Gastrocnemius medialis (tissue), 4 donors: ENCODE measurements around the gene USB1. TPM values are rescaled to one million over a fixed set of nuclear protein-coding genes. Genes with fewer than 3 reads are reported as not detected.

Source experiments
- ATAC-seq, 2 donors: fragments of 150-250 bp; one replicate each; pipeline ENCODE4 v1.9.1; 2016
- DNase-seq, 2 donors: peaks; one replicate each; pipeline ENCODE4 v3.0.0-alpha.2; 2019
- H3K27ac ChIP-seq, 4 donors: fragments of 200-600 bp; sonication (generic); 1 replicate in 1 of 4; 2 replicates in 3 of 4; pipeline ENCODE4 v1.5.1; 2016 to 2018; ENCODE audit warnings: mild to moderate bottlenecking in 2 of 4, moderate library complexity in 1 of 4
- H3K27me3 ChIP-seq, 3 donors: fragments of 200-600 bp; sonication (generic) in 2 of 3; 1 replicate in 1 of 3; 2 replicates in 2 of 3; pipeline versions ENCODE4 v1.5.1 to v1.6.0; 2016 to 2019; ENCODE audit warnings: mild to moderate bottlenecking in 1 of 3, moderate library complexity in 1 of 3
- H3K36me3 ChIP-seq, 2 donors: fragments of 200-600 bp; sonication (generic) in 1 of 2; one replicate each; pipeline ENCODE4 v1.5.1; 2017 to 2018
- H3K4me1 ChIP-seq, 2 donors: fragments of 200-600 bp; sonication (generic) in 1 of 2; one replicate each; pipeline ENCODE4 v1.5.1; 2016 to 2017; ENCODE audit warnings: mild to moderate bottlenecking in 2 of 2
- H3K4me3 ChIP-seq, 4 donors: fragments of 200-600 bp; sonication (generic) in 3 of 4; 1 replicate in 1 of 4; 2 replicates in 3 of 4; pipeline ENCODE4 v1.5.1; 2016 to 2019; ENCODE audit warnings: mild to moderate bottlenecking in 2 of 4
- H3K9me3 ChIP-seq, 3 donors: fragments of 200-600 bp; sonication (generic) in 2 of 3; 1 replicate in 1 of 3; 2 replicates in 2 of 3; pipeline ENCODE4 v1.5.1; 2016 to 2019
- POLR2A ChIP-seq, 2 donors: fragments of 450-650 bp; IDR thresholded peaks; one replicate each; pipeline ENCODE4 v1.6.1; 2017; ENCODE audit warnings: antibody characterized with exemption in 2 of 2, mild to moderate bottlenecking in 2 of 2, moderate library complexity in 2 of 2
- in situ Hi-C, 4 donors: fragments of 200-750 bp; cut with MboI; loops; one replicate each; pipeline versions ENCODE4 v1.15.0 to v1.8.0; 2017; ENCODE audit warnings: low sequenced_read_pairs in 4 of 4
- intact Hi-C: fragments of 100-400 bp; cut with DNase I; formaldehyde crosslinking; loops from one replicate; pipeline ENCODE4 v1.15.1; 2023; ENCODE audit warnings: low total_unique reads
- total RNA-seq, 4 donors: library from RNA; depleted of rRNA; stranded (reverse); fragments of >200 nt; gene quantifications; one replicate each; pipeline versions ENCODE4 v1.1.0 to v1.2.3, GENCODE V29; 2016
- TF ChIP-seq, protein P1 (sequence below), 5 experiments: fragments of 450-650 bp in 3 of 5; fragments of 200-600 bp in 2 of 5; sonication (generic) in 2 of 5; IDR thresholded peaks in 4 of 5; conservative IDR thresholded peaks in 1 of 5; 1 replicate in 4 of 5; 2 replicates in 1 of 5; pipeline ENCODE4 v1.5.1; 2016 to 2019; ENCODE audit warnings: antibody characterized with exemption in 5 of 5, mild to moderate bottlenecking in 3 of 5, moderate library complexity in 3 of 5

USB1 gene
- total RNA-seq, 4 donors from 2014 or later, result 5.7 to 31.2 (median 15.9) TPM

DNA sequence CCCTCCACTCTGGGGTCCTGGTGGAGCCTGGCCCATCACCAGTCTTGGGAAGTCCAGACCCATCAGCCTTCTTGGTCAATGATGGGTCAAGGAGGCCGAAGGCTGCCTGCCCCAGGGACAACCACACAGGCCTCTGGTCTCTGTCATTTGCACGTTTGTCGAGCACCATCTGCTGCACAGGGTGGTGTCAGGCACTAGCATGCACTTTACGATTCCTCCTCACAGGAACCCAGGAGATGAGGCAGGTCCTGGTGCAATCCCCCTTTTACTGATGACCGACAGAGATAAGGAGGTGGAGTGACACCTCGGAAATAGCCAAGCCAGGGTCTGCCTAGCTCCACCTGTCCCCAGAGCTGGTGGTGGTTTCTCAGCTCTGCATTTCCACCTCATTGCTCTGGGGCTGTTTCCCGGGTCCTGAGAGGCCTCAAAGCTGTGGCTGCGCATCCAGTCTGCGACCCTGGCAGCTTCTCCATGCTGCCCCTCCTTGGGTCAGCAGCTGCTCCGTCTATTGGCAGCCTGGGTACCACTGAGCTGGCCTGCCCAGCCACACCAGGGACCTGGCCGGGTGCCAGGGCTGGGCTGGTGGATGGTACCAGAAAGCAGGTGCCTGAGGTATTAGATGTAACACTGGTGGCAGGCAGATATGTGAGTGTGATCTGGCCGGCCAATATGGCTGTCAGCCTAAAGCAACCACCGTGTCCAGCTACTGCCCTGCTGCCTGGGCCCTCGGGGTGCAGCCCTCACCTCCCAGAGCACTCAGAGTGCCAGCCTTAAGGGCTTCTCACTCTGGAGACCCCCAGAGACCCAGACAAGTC lies 34.4 kb downstream of the USB1 start:
- H3K4me1 ChIP-seq, result peaks cover 38% of the 10 kb centered on the region in 2 donors
- TF ChIP-seq, protein P1, sequence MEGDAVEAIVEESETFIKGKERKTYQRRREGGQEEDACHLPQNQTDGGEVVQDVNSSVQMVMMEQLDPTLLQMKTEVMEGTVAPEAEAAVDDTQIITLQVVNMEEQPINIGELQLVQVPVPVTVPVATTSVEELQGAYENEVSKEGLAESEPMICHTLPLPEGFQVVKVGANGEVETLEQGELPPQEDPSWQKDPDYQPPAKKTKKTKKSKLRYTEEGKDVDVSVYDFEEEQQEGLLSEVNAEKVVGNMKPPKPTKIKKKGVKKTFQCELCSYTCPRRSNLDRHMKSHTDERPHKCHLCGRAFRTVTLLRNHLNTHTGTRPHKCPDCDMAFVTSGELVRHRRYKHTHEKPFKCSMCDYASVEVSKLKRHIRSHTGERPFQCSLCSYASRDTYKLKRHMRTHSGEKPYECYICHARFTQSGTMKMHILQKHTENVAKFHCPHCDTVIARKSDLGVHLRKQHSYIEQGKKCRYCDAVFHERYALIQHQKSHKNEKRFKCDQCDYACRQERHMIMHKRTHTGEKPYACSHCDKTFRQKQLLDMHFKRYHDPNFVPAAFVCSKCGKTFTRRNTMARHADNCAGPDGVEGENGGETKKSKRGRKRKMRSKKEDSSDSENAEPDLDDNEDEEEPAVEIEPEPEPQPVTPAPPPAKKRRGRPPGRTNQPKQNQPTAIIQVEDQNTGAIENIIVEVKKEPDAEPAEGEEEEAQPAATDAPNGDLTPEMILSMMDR (IDR thresholded peaks at IDR 0.05 in 4 of 5, conservative IDR thresholded peaks at IDR 0.05 in 1 of 5), result no peak
- no peak for TF ChIP-seq POLR2A (IDR thresholded peaks at IDR 0.05)
- H3K36me3 ChIP-seq, result no peaks in the 10 kb centered on the region
- no peak for DNase-seq
- H3K27ac ChIP-seq, result no peak overlapping the region
- H3K27me3 ChIP-seq, result no peaks in the 10 kb centered on the region
- no peak for ATAC-seq
- intact Hi-C loops, result no loop called here
- H3K4me3 ChIP-seq, result no peak overlapping the region
- in situ Hi-C loops, result no loop called here
- no peaks in the 10 kb centered on the region for H3K9me3 ChIP-seq

DNA sequence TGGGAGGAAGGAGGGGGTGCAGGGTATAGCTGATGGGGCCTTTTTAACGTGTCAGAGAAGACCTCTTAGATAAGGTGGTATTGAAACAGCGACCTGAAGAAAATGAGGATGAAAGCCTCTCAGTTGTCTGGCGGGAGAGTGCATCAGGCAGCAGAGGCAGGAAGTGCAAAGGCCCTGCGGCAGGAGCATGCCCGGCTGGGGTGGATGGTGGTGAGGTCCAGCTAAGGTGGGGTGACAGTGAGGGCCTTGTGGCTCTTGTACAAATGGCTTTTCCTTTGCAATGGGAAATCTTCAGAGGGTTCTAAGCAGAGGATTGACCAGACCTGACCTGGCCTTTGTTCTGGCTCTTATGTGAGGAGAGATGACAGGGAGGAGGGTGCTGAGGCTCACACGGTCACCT lies 35.7 kb downstream of the USB1 start:
- peaks cover 0 to 5% of the 10 kb centered on the region in 2 donors for H3K36me3 ChIP-seq
- no peak overlapping the region for H3K4me3 ChIP-seq
- ATAC-seq, result no peak
- intact Hi-C loops, result no loop called here
- H3K9me3 ChIP-seq, result no peaks in the 10 kb centered on the region
- H3K27me3 ChIP-seq, result no peaks in the 10 kb centered on the region
- no peak overlapping the region for H3K27ac ChIP-seq
- H3K4me1 ChIP-seq, result peaks cover 32 to 37% of the 10 kb centered on the region in 2 donors
- in situ Hi-C loops, result no loop called here
- DNase-seq, result no peak
- no peak for TF ChIP-seq POLR2A (IDR thresholded peaks at IDR 0.05)
- TF ChIP-seq, protein P1 (IDR thresholded peaks at IDR 0.05 in 4 of 5, conservative IDR thresholded peaks at IDR 0.05 in 1 of 5), result no peak

DNA sequence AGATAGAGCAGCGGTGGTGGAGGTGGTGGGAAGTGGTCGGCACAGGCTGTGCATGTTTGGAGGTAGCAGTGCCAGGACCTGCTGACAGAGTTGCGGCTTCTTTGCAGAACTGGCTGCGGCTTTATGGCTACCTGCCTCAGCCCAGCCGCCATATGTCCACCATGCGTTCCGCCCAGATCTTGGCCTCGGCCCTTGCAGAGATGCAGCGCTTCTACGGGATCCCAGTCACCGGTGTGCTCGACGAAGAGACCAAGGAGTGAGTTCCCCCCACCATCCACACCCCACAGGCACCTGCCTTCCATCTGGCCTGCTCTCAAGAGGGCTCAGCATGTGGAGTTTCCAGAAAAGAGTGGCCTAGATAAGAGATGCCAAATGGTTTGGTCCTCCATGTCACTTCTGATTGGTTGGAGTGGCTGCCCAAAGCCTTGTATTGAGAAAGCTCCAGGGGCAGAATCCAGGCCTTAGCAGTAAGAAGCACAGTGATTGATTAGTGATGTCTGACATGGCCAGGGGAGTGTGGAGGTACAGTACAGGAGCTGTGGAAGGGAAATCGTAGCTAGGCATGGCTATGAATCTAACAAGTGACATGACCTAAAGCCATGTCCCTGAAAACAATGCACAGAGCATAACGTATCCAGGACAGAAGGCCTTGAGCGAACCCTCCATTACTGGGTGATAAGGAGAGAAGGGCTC lies 36.3 kb downstream of the USB1 start:
- H3K36me3 ChIP-seq, result peaks cover 0 to 11% of the 10 kb centered on the region in 2 donors
- in situ Hi-C loops (no loop called here), intact Hi-C loops (no loop called here)
- peaks cover 28 to 31% of the 10 kb centered on the region in 2 donors for H3K4me1 ChIP-seq
- H3K9me3 ChIP-seq, result no peaks in the 10 kb centered on the region
- TF ChIP-seq, protein P1 (IDR thresholded peaks at IDR 0.05 in 4 of 5, conservative IDR thresholded peaks at IDR 0.05 in 1 of 5), result no peak
- TF ChIP-seq POLR2A (IDR thresholded peaks at IDR 0.05), result no peak
- ATAC-seq (no peak), DNase-seq (no peak)
- no peaks in the 10 kb centered on the region for H3K27me3 ChIP-seq
- no peak overlapping the region for H3K4me3 ChIP-seq
- H3K27ac ChIP-seq, result no peak overlapping the region

DNA sequence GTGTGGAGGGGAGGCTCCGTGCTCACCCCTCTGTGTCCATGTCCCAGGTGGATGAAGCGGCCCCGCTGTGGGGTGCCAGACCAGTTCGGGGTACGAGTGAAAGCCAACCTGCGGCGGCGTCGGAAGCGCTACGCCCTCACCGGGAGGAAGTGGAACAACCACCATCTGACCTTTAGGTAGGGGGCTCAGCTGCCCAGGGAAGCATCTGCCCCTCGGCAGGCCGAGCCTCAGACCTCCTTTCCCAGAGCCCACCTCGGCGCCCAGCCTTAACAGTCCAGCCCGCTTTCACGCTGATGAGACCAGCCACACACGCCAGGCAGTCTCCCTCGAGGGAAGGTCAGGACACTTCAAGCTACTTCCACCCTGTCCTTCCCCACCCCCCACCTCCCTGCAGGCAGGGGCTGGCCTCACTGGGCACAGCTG lies 37.0 kb downstream of the USB1 start:
- Histone ChIP-seq H3K4me1 (peaks cover 23 to 24% of the 10 kb centered on the region in 2 donors), H3K36me3 (peaks cover 0 to 13% of the 10 kb centered on the region in 2 donors), H3K27me3 (no peaks in the 10 kb centered on the region), H3K27ac (no peak overlapping the region), H3K9me3 (no peaks in the 10 kb centered on the region), H3K4me3 (no peak overlapping the region)
- intact Hi-C loops (no loop called here), in situ Hi-C loops (no loop called here)
- ATAC-seq (no peak), DNase-seq (no peak)
- TF ChIP-seq, protein P1 (IDR thresholded peaks at IDR 0.05 in 4 of 5, conservative IDR thresholded peaks at IDR 0.05 in 1 of 5), result no peak
- TF ChIP-seq POLR2A (IDR thresholded peaks at IDR 0.05), result no peak
